ENCODE results near the gene CNOT6.

Gene CNOT6

GRCh38 chr5:180516440-180516839 lies 22.3 kb downstream of the CNOT6 start:
- TF ChIP-seq FOXP2 (optimal IDR thresholded peaks at IDR 0.05; ENCODE audit: borderline replicate concordance, extremely low read depth, extremely low read length, insufficient read depth), result no peak
- TF ChIP-seq REST (IDR thresholded peaks at IDR 0.05; ENCODE audit: insufficient read depth in 1 of 2, low read depth in 2 of 2, low read length in 2 of 2), result no peak
- TF ChIP-seq TAF1 (IDR thresholded peaks at IDR 0.05; ENCODE audit: borderline replicate concordance, insufficient read depth, low read length), result no peak
- no peak for TF ChIP-seq SIN3A (IDR thresholded peaks at IDR 0.05; ENCODE audit: borderline replicate concordance, insufficient read depth, low read length)
- TF ChIP-seq POLR2AphosphoS5 (IDR thresholded peaks at IDR 0.05; ENCODE audit: low read depth, low read length), result no peak

GRCh38 chr5:180519098-180519497 lies 24.9 kb downstream of the CNOT6 start:
- TF ChIP-seq TAF1 (IDR thresholded peaks at IDR 0.05; ENCODE audit: borderline replicate concordance, insufficient read depth, low read length) (no peak), SIN3A (IDR thresholded peaks at IDR 0.05; ENCODE audit: borderline replicate concordance, insufficient read depth, low read length) (no peak), REST (IDR thresholded peaks at IDR 0.05; ENCODE audit: insufficient read depth in 1 of 2, low read depth in 2 of 2, low read length in 2 of 2) (no peak), POLR2AphosphoS5 (IDR thresholded peaks at IDR 0.05; ENCODE audit: low read depth, low read length) (no peak), FOXP2 (optimal IDR thresholded peaks at IDR 0.05; ENCODE audit: borderline replicate concordance, extremely low read depth, extremely low read length, insufficient read depth) (no peak)

- TF ChIP-seq POLR2AphosphoS5 (IDR thresholded peaks at IDR 0.05; ENCODE audit: low read depth, low read length), result no peak
- no peak for TF ChIP-seq FOXP2 (optimal IDR thresholded peaks at IDR 0.05; ENCODE audit: borderline replicate concordance, extremely low read depth, extremely low read length, insufficient read depth)
- no peak for TF ChIP-seq REST (IDR thresholded peaks at IDR 0.05; ENCODE audit: insufficient read depth in 1 of 2, low read depth in 2 of 2, low read length in 2 of 2)
- no peak for TF ChIP-seq TAF1 (IDR thresholded peaks at IDR 0.05; ENCODE audit: borderline replicate concordance, insufficient read depth, low read length)
- no peak for TF ChIP-seq SIN3A (IDR thresholded peaks at IDR 0.05; ENCODE audit: borderline replicate concordance, insufficient read depth, low read length)
Observed at GRCh38 chr5:180521101-180521500, 26.9 kb downstream of the CNOT6 start.

GRCh38 chr5:180521591-180521990 lies 27.4 kb downstream of the CNOT6 start:
- TF ChIP-seq POLR2AphosphoS5 (IDR thresholded peaks at IDR 0.05; ENCODE audit: low read depth, low read length) (no peak), TAF1 (IDR thresholded peaks at IDR 0.05; ENCODE audit: borderline replicate concordance, insufficient read depth, low read length) (no peak)

- TF ChIP-seq POLR2AphosphoS5 (IDR thresholded peaks at IDR 0.05; ENCODE audit: low read depth, low read length), result no peak
- no peak for TF ChIP-seq FOXP2 (optimal IDR thresholded peaks at IDR 0.05; ENCODE audit: borderline replicate concordance, extremely low read depth, extremely low read length, insufficient read depth)
- TF ChIP-seq TAF1 (IDR thresholded peaks at IDR 0.05; ENCODE audit: borderline replicate concordance, insufficient read depth, low read length), result no peak
- TF ChIP-seq SIN3A (IDR thresholded peaks at IDR 0.05; ENCODE audit: borderline replicate concordance, insufficient read depth, low read length), result no peak
- no peak for TF ChIP-seq REST (IDR thresholded peaks at IDR 0.05; ENCODE audit: insufficient read depth in 1 of 2, low read depth in 2 of 2, low read length in 2 of 2)
Observed at GRCh38 chr5:180522330-180522729, 28.2 kb downstream of the CNOT6 start.
